Panc1 (cell line): ENCODE results near the gene ZNF805.

ENCODE experiments used
- POLR2AphosphoS5 ChIP-seq: IDR thresholded peaks from 2 replicates; pipeline ENCODE4 v1.6.1; 2012; ENCODE audit warnings: mild to moderate bottlenecking, low read depth, low read length, moderate library complexity
- TF ChIP-seq, protein P1 (sequence below): fragments of 450-650 bp; IDR thresholded peaks from 2 replicates; pipeline ENCODE4 v1.5.1; 2017; ENCODE audit warnings: mild to moderate bottlenecking

DNA sequence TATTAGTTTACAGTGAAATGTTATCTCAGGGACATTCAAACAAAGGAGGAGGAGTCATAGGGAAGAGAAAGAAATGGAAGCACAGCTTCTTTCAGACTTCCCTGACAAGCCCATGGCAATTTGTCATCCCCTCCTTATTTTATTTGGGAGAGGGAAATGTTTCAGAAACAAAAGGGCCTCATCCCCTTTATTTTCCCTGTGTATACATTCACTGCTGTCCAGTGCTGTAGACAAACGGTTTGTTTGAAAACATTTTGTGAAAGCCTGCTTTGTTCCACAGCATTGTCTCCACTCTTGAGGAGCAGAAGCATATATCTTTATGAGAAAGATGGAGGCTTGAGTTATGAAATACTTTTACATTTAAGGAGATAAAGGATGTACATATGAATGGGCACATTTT lies 52.1 kb downstream of the ZNF805 start:
- TF ChIP-seq, protein P1, sequence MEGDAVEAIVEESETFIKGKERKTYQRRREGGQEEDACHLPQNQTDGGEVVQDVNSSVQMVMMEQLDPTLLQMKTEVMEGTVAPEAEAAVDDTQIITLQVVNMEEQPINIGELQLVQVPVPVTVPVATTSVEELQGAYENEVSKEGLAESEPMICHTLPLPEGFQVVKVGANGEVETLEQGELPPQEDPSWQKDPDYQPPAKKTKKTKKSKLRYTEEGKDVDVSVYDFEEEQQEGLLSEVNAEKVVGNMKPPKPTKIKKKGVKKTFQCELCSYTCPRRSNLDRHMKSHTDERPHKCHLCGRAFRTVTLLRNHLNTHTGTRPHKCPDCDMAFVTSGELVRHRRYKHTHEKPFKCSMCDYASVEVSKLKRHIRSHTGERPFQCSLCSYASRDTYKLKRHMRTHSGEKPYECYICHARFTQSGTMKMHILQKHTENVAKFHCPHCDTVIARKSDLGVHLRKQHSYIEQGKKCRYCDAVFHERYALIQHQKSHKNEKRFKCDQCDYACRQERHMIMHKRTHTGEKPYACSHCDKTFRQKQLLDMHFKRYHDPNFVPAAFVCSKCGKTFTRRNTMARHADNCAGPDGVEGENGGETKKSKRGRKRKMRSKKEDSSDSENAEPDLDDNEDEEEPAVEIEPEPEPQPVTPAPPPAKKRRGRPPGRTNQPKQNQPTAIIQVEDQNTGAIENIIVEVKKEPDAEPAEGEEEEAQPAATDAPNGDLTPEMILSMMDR = no peak
- no peak for TF ChIP-seq POLR2AphosphoS5
